KOPT-K1 (cell line): ENCODE data around the gene PBRM1.

ENCODE experiments used
- H3K27ac ChIP-seq: fragments of 200-600 bp; sonication (generic); 2 replicates; pipeline ENCODE4 v1.5.1; 2016; ENCODE audit warnings: antibody characterized with exemption, mild to moderate bottlenecking, low read depth, low read length; ENCODE audit not compliant: poor library complexity, severe bottlenecking
- H3K36me3 ChIP-seq: fragments of 200-600 bp; sonication (generic); 2 replicates; pipeline ENCODE4 v1.5.1; 2017; ENCODE audit warnings: antibody characterized with exemption, mild to moderate bottlenecking, low read length, moderate library complexity; ENCODE audit not compliant: insufficient read depth
- H3K9me3 ChIP-seq: fragments of 200-600 bp; sonication (generic); 2 replicates; pipeline ENCODE4 v1.5.1; 2017; ENCODE audit warnings: antibody characterized with exemption, low read length, mild to moderate bottlenecking; ENCODE audit not compliant: insufficient read depth, poor library complexity, severe bottlenecking

PBRM1 gene

GRCh38 chr3:52524258-52524751 is 161.4 kb downstream of the PBRM1 start:
- Histone ChIP-seq H3K36me3 (peaks cover 60% of the 10 kb centered on the region), H3K9me3 (no peaks in the 10 kb centered on the region)

GRCh38 chr3:52523386-52524257 is 162.1 kb downstream of the PBRM1 start:
- peaks cover 53% of the 10 kb centered on the region for H3K36me3 ChIP-seq
- no peaks in the 10 kb centered on the region for H3K9me3 ChIP-seq
- H3K27ac ChIP-seq, result no peak overlapping the region

More at GRCh38 chr3:52524258-52524751, 161.4 kb downstream of the PBRM1 start:
- no peak overlapping the region for H3K27ac ChIP-seq

- H3K27ac ChIP-seq, result no peak overlapping the region
- no peaks in the 10 kb centered on the region for H3K9me3 ChIP-seq
- H3K36me3 ChIP-seq, result peaks cover 44% of the 10 kb centered on the region
These were observed 163.0 kb downstream of the PBRM1 start for GRCh38 chr3:52522651-52523251.

- Histone ChIP-seq H3K9me3 (no peaks in the 10 kb centered on the region), H3K36me3 (peaks cover 38% of the 10 kb centered on the region)
These were observed 163.6 kb downstream of the PBRM1 start for GRCh38 chr3:52521881-52522650.

DNA sequence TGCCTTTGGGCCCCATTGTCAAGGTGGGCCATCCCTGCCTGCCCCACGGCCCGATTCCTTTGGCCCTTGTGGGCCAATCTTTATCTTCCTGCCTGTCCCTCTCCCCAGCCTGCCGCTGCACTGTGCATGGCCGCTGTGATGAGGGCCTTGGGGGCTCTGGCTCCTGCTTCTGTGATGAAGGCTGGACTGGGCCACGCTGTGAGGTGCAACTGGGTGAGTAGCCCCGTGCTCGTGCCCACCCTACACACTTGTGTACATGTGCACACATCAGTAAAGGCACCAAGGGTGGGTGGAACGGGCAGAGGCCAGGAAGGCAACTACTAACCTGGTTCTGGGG is 164.3 kb downstream of the PBRM1 start:
- Histone ChIP-seq H3K27ac (no peak overlapping the region), H3K9me3 (no peaks in the 10 kb centered on the region), H3K36me3 (peaks cover 32% of the 10 kb centered on the region)

More at GRCh38 chr3:52521881-52522650, 163.6 kb downstream of the PBRM1 start:
- no peak overlapping the region for H3K27ac ChIP-seq

GRCh38 chr3:52520716-52521487 is 164.8 kb downstream of the PBRM1 start:
- peaks cover 26% of the 10 kb centered on the region for H3K36me3 ChIP-seq

GRCh38 chr3:52520141-52520667 is 165.5 kb downstream of the PBRM1 start:
- H3K36me3 ChIP-seq, result peaks cover 19% of the 10 kb centered on the region
- H3K9me3 ChIP-seq, result no peaks in the 10 kb centered on the region
- H3K27ac ChIP-seq, result no peak overlapping the region

More at GRCh38 chr3:52520716-52521487, 164.8 kb downstream of the PBRM1 start:
- H3K27ac ChIP-seq, result no peak overlapping the region
- no peaks in the 10 kb centered on the region for H3K9me3 ChIP-seq

DNA sequence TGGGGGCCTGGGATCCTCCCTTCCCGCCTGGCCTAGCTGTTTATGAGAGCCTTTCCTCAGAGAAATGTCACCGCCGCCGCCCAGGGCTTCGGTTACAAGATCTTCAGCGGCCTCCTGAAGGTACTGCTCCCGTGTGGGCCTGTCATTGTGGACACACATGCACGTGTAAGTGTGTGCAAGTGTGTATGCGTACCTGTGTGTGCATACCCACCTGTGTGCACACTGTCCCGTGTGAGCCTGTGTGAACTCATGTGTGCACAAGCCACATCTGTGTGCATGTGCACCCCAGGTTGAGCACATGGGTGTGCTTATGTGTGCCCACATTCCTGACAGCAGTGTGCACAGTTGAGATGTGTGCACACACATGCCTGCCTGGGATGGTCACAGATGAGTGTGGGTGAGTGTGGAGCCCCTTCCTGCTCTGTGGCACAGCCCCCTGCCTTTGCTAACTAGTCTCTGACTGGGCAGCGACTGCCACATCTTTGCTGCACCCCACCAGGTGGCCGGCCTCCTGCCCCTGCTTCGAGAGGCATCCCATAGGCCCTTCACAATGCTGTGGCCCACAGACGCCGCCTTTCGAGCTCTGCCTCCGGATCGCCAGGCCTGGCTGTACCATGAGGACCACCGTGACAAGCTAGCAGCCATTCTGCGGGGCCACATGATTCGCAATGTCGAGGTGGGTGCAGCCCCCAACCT is 166.1 kb downstream of the PBRM1 start:
- Histone ChIP-seq H3K9me3 (no peaks in the 10 kb centered on the region), H3K36me3 (peaks cover 16% of the 10 kb centered on the region), H3K27ac (no peak overlapping the region)

DNA sequence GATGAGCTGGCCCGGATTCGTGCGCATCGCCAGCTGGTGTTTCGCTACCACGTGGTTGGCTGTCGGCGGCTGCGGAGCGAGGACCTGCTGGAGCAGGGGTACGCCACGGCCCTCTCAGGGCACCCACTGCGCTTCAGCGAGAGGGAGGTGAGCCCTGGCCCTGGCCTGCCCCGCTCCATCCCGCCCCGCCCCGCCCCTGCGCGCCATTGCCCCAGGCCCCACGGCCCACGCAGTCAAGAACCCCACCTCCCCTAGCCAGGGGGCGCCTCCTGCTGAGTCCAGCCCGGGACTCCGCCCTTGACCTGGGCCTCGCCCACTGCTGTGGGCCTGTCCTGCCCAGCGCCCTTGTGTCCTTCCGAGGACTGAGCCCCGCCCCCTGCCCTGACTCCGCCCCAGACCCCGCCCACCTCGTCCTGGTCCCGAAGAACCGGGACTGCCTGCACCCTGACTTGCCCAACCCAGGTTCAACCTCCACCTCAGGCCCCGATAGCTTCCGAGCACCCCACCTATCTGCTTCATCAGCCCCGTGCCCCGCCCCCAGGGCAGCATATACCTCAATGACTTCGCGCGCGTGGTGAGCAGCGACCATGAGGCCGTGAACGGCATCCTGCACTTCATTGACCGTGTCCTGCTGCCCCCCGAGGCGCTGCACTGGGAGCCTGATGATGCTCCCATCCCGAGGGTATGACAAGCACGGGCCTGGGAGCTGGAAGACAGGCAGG is 166.8 kb downstream of the PBRM1 start:
- peaks cover 9% of the 10 kb centered on the region for H3K36me3 ChIP-seq
- no peak overlapping the region for H3K27ac ChIP-seq
- H3K9me3 ChIP-seq, result no peaks in the 10 kb centered on the region

DNA sequence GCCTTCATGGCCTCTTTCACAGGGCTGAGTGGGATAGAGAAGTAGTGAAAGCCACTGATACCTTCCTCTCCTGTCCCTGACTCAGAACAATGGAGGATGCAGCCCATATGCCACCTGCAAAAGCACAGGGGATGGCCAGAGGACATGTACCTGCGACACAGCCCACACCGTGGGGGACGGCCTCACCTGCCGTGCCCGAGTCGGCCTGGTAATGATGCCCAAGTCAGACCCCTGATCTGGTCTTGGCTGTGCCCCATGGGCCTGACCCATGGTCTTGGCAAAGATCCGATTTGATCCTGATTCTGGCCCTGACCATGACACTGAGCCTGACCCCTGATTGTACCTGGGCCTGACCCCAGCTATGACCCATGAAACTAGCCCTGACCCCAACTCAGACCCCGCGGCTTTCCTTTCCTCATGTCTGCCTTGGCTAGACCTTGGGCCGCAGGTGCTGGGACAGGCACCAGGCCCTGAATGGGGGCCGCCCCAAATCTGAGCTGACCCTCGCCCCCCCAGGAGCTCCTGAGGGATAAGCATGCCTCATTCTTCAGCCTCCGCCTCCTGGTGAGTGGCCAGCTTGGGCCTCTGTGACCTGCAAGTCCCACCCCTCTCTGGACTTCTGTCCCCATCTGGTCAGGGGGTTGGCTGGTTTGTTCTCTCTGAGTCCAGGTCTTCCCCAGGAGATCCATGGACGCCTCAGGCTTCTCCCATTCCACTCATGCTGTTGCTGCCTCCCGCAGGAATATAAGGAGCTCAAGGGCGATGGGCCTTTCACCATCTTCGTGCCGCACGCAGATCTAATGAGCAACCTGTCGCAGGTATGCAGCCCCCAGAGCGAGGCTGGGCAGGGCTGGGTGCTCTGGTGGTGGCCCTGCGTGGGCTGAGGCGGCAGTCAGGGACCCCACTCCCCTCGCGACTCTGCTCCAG is 167.7 kb downstream of the PBRM1 start:
- H3K9me3 ChIP-seq, result no peaks in the 10 kb centered on the region
- H3K36me3 ChIP-seq, result peaks cover under 1% of the 10 kb centered on the region; the same call in 1 of the 2 replicates
- no peak overlapping the region for H3K27ac ChIP-seq

GRCh38 chr3:52516509-52517195 is 169.1 kb downstream of the PBRM1 start:
- no peak overlapping the region for H3K27ac ChIP-seq
- H3K36me3 ChIP-seq, result no peaks in the 10 kb centered on the region
- H3K9me3 ChIP-seq, result no peaks in the 10 kb centered on the region

DNA sequence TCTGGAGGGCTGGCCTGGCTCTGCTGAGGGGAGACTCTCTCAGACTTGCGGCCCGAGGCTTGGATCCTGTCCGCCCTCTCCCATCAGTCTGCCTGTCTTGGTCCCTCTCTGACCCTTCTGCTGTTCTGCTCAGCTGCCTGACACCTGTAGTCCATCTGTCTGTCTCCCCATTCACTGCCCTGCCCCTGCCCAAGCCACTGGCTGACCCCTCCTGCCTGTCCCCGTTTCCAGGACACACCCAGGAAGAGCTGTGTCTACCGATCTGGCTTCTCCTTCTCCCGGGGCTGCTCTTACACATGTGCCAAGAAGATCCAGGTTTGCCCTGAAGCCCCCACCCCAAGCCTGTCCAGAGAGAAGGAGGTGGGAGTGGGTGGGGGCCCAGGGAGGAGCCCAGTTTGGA is 170.5 kb downstream of the PBRM1 start:
- Histone ChIP-seq H3K36me3 (no peaks in the 10 kb centered on the region), H3K27ac (no peak overlapping the region), H3K9me3 (no peaks in the 10 kb centered on the region)
